K562 (cell line): Measurements from ENCODE around the gene CCDC194. TPM values are rescaled to one million over a fixed set of nuclear protein-coding genes. Genes with fewer than 3 reads are reported as not detected.

Source experiments
- ARID2 ChIP-seq: fragments of 450-650 bp; IDR thresholded peaks from 2 replicates; pipeline ENCODE4 v1.6.1; 2017; ENCODE audit warnings: antibody characterized with exemption, mild to moderate bottlenecking
- CREB5 ChIP-seq: fragments of 250-450 bp; sonication (Bioruptor Pico); IDR thresholded peaks from 2 replicates; pipeline ENCODE4 v1.5.0; 2020; ENCODE audit warnings: mild to moderate bottlenecking
- CTBP1 ChIP-seq: fragments of 450-650 bp; IDR thresholded peaks from 2 replicates; pipeline ENCODE4 v1.6.1; 2016; ENCODE audit warnings: borderline replicate concordance
- EZH2 ChIP-seq: IDR thresholded peaks from 2 replicates; pipeline ENCODE4 v1.6.1; 2012; ENCODE audit warnings: low read depth, mild to moderate bottlenecking, inconsistent platforms, low read length, borderline replicate concordance
- FOXM1 ChIP-seq, 2 experiments: fragments of 450-650 bp in 1 of 2; sonication (generic) in 1 of 2; formaldehyde crosslinking in 1 of 2; IDR thresholded peaks; 2 replicates each; pipeline versions ENCODE4 v1.6.1 to v1.9.0; 2017 to 2022; ENCODE audit warnings: low read depth in 2 of 2, mild to moderate bottlenecking in 2 of 2, missing genetic modification reagents in 1 of 2, moderate library complexity in 1 of 2
- FOXP1 ChIP-seq: sonication (generic); formaldehyde crosslinking; IDR thresholded peaks from 2 replicates; pipeline ENCODE4 v1.8.0; 2022; ENCODE audit warnings: mild to moderate bottlenecking, missing genetic modification reagents
- HNRNPL ChIP-seq: fragments of 200-400 bp; formaldehyde crosslinking; IDR thresholded peaks from 2 replicates; pipeline ENCODE4 v1.6.1; 2017; ENCODE audit warnings: low read depth, mild to moderate bottlenecking, low read length
- MEF2D ChIP-seq: conservative IDR thresholded peaks from 2 replicates; pipeline ENCODE4 v1.6.1; 2016; ENCODE audit warnings: low read depth, missing genetic modification characterization, missing compliant biosample characterization
- NR2C1 ChIP-seq, 2 experiments: fragments of 450-650 bp; IDR thresholded peaks; 2 replicates each; pipeline ENCODE4 v1.6.1; 2017; ENCODE audit warnings: mild to moderate bottlenecking in 2 of 2, antibody characterized with exemption in 1 of 2, inconsistent platforms in 1 of 2, missing compliant biosample characterization in 1 of 2, missing genetic modification characterization in 1 of 2
- OTX1 ChIP-seq: fragments of 450-650 bp; formaldehyde crosslinking; IDR thresholded peaks from 2 replicates; pipeline ENCODE4 v1.4.0; 2022; ENCODE audit warnings: mild to moderate bottlenecking
- PURB ChIP-seq: sonication (generic); formaldehyde crosslinking; IDR thresholded peaks from 2 replicates; pipeline ENCODE4 v1.9.0; 2021; ENCODE audit warnings: low read depth, mild to moderate bottlenecking, missing genetic modification reagents
- STAT6 ChIP-seq: sonication (generic); formaldehyde crosslinking; IDR thresholded peaks from 2 replicates; pipeline ENCODE4 v1.8.1; 2023; ENCODE audit warnings: mild to moderate bottlenecking, missing genetic modification reagents
- TCF7L2 ChIP-seq: fragments of 150-350 bp; IDR thresholded peaks from 2 replicates; pipeline ENCODE4 v1.6.1; 2016; ENCODE audit warnings: low read depth, mild to moderate bottlenecking, low read length, moderate library complexity
- TEAD2 ChIP-seq: fragments of 450-650 bp; IDR thresholded peaks from 2 replicates; pipeline ENCODE4 v1.6.1; 2016; ENCODE audit warnings: missing genetic modification characterization, control low read depth, missing compliant biosample characterization
- UBTF ChIP-seq, 2 experiments: IDR thresholded peaks; 2 replicates each; pipeline ENCODE4 v1.6.1; 2012; ENCODE audit warnings: improper control_type of control experiment in 2 of 2, low read depth in 2 of 2, low read length in 2 of 2, borderline replicate concordance in 1 of 2
- ZBTB34 ChIP-seq: fragments of 250-450 bp; sonication (Bioruptor Pico); IDR thresholded peaks from 2 replicates; pipeline ENCODE4 v1.8.0; 2021; ENCODE audit warnings: mild to moderate bottlenecking, moderate library complexity
- ZNF212 ChIP-seq: fragments of 450-650 bp; formaldehyde crosslinking; IDR thresholded peaks from 2 replicates; pipeline ENCODE4 v1.4.0; 2020; ENCODE audit warnings: mild to moderate bottlenecking
- ZNF551 ChIP-seq: fragments of 250-450 bp; sonication (Bioruptor Pico); IDR thresholded peaks from 2 replicates; pipeline ENCODE4 v1.5.0; 2021; ENCODE audit warnings: mild to moderate bottlenecking, moderate library complexity
- ZNF668 ChIP-seq: fragments of 250-450 bp; sonication (Bioruptor Pico); IDR thresholded peaks from 2 replicates; pipeline ENCODE4 v1.8.0; 2022; ENCODE audit warnings: mild to moderate bottlenecking, inconsistent platforms
- polyA plus RNA-seq, 8 experiments: library from polyadenylated mRNA; depleted of rRNA in 4 of 8; stranded (reverse) in 5 of 8; unstranded in 3 of 8; fragments of >200 nt; fragmentation: Nextera tagmentation in 2 of 8; fragmentation: Illumina TruSeq in 1 of 8; extraction: Ambion mirVana in 2 of 8; extraction: Trizol in 1 of 8; gene quantifications; 2 replicates each; pipeline versions ENCODE4 v1.2.1 to v1.2.3, GENCODE V29; 2011 to 2014; ENCODE audit warnings: inconsistent platforms in 1 of 8, missing spikeins in 1 of 8
- total RNA-seq, 7 experiments: library from RNA; depleted of rRNA in 6 of 7; stranded (reverse); fragments of >200 nt in 6 of 7; fragmentation: Illumina TruSeq in 2 of 7; extraction: Trizol in 2 of 7; gene quantifications; 2 replicates each; pipeline versions ENCODE4 v1.2.1 to v1.2.3, GENCODE V29; 2011 to 2021; ENCODE audit warnings: low replicate concordance in 1 of 7

The CCDC194 gene
- total and polyA plus RNA-seq, 9 of the 15 experiments (the other 6 are each of a cell fraction or from before 2014, with no cell fraction given), result 0.13 to 1.3 (median 0.39) TPM; not detected in 3

- no peak for TF ChIP-seq FOXP1 (CRISPR knock-in tag)
- no peak for TF ChIP-seq MEF2D
- no peak for TF ChIP-seq EZH2
- no peak for TF ChIP-seq CREB5 (CRISPR knock-in tag)
- no peak for TF ChIP-seq OTX1
- TF ChIP-seq STAT6 (CRISPR knock-in tag), result no peak
- no peak for TF ChIP-seq ZNF551
- no peak for TF ChIP-seq TCF7L2
- TF ChIP-seq TEAD2, result no peak
- no peak for TF ChIP-seq ZNF212 (CRISPR knock-in tag)
- no peak for TF ChIP-seq UBTF (IDR thresholded peaks at IDR 0.05; ENCODE audit: borderline replicate concordance in 1 of 2, low read depth in 2 of 2, low read length in 2 of 2)
- TF ChIP-seq HNRNPL, result no peak
- no peak for TF ChIP-seq ZNF668 (CRISPR knock-in tag)
- TF ChIP-seq NR2C1 (IDR thresholded peaks at IDR 0.05), result no peak; the same call in 1 of the 2 replicates
- no peak; the same call in 1 of the 2 replicates for TF ChIP-seq NR2C1 (tag; IDR thresholded peaks at IDR 0.05)
- TF ChIP-seq ZBTB34 (CRISPR knock-in tag), result no peak
- TF ChIP-seq FOXM1 (IDR thresholded peaks at IDR 0.05; ENCODE audit: low read depth), result no peak
- no peak for TF ChIP-seq FOXM1 (CRISPR knock-in tag; IDR thresholded peaks at IDR 0.05; ENCODE audit: low read depth)
- no peak for TF ChIP-seq PURB (CRISPR knock-in tag)
- TF ChIP-seq CTBP1, result peak; percentile 81
- TF ChIP-seq ARID2, result no peak
These were observed 11.5 kb upstream of the CCDC194 start, which contains the start of gene BST2 (continued) for GRCh38 chr19:17405250-17406045.
